GM19395 (cell line): ENCODE results near the gene HCCS.

ENCODE experiments used
- ATAC-seq: cut with Tn5 transposase; IDR thresholded peaks from one replicate; pipeline ENCODE4 v1.9.1; 2021; ENCODE audit warnings: mild to moderate bottlenecking, moderate library complexity; ENCODE audit not compliant: unreplicated experiment

The HCCS gene

GRCh38 chrX:11111037-11111851, at the start of gene HCCS:
HCCS (plus strand) TSS chrX:11111332; CDS start chrX:11112061, 729 bp downstream.
- peak; percentile 90 for ATAC-seq

GRCh38 chrX:11064276-11064675, 46.9 kb upstream of the HCCS start:
- ATAC-seq = no peak

GRCh38 chrX:11064851-11065600, 46.1 kb upstream of the HCCS start:
- no peak for ATAC-seq

- ATAC-seq = no peak
Measured at GRCh38 chrX:11066812-11067211, 44.3 kb upstream of the HCCS start.

- no peak for ATAC-seq
Measured at GRCh38 chrX:11073381-11073780, 37.8 kb upstream of the HCCS start.

GRCh38 chrX:11080741-11081305, 30.3 kb upstream of the HCCS start:
- ATAC-seq = no peak

GRCh38 chrX:11081511-11081910, 29.6 kb upstream of the HCCS start:
- no peak for ATAC-seq

- no peak for ATAC-seq
Measured at GRCh38 chrX:11085305-11085704, 25.8 kb upstream of the HCCS start.

GRCh38 chrX:11089802-11090201, 21.3 kb upstream of the HCCS start:
- ATAC-seq = no peak

- ATAC-seq = no peak
Measured at GRCh38 chrX:11097933-11098332, 13.2 kb upstream of the HCCS start.

GRCh38 chrX:11099465-11099864, 11.7 kb upstream of the HCCS start:
- ATAC-seq = no peak

GRCh38 chrX:11100281-11101035, 10.7 kb upstream of the HCCS start:
- no peak for ATAC-seq

GRCh38 chrX:11103006-11103405, 8.1 kb upstream of the HCCS start:
- ATAC-seq = peak; percentile 53

GRCh38 chrX:11103751-11104150, 7.4 kb upstream of the HCCS start:
- ATAC-seq = no peak

- no peak for ATAC-seq
Measured at GRCh38 chrX:11105080-11105479, 6.1 kb upstream of the HCCS start.

GRCh38 chrX:11108253-11108941, 2.7 kb upstream of the HCCS start:
- no peak for ATAC-seq

- no peak for ATAC-seq
Measured at GRCh38 chrX:11109968-11110367, 1.2 kb upstream of the HCCS start.

- ATAC-seq = no peak
Measured at GRCh38 chrX:11111947-11112346, 815 bp downstream of the HCCS start.

GRCh38 chrX:11113731-11114130, 2.6 kb downstream of the HCCS start:
- no peak for ATAC-seq

GRCh38 chrX:11117745-11118144, 6.6 kb downstream of the HCCS start:
- no peak for ATAC-seq
